Omental fat pad (tissue), 4 donors: Measurements from ENCODE around the gene CNOT4. TPM values are rescaled to one million over a fixed set of nuclear protein-coding genes. Genes with fewer than 3 reads are reported as not detected.

ENCODE experiments used
- ATAC-seq: fragments of 150-250 bp; one replicate; pipeline ENCODE4 v1.9.1; 2016; ENCODE audit warnings: mild to moderate bottlenecking, moderate library complexity; ENCODE audit not compliant: low FRiP score
- DNase-seq: peaks from one replicate; pipeline ENCODE4 v3.0.0-alpha.2; 2019; ENCODE audit warnings: low spot score
- total RNA-seq, 4 donors: library from RNA; depleted of rRNA; stranded (reverse); fragments of >200 nt; gene quantifications; one replicate each; pipeline ENCODE4 v1.1.0, GENCODE V29; 2016
- TF ChIP-seq, protein P1 (sequence below), 3 donors: fragments of 450-650 bp; IDR thresholded peaks; one replicate each; pipeline ENCODE4 v1.5.1; 2016 to 2017; ENCODE audit warnings: antibody characterized with exemption in 3 of 3, mild to moderate bottlenecking in 3 of 3, moderate library complexity in 2 of 3

The CNOT4 gene
- total RNA-seq, 4 donors from 2014 or later, result 19.8 to 21.8 (median 20.2) TPM

DNA sequence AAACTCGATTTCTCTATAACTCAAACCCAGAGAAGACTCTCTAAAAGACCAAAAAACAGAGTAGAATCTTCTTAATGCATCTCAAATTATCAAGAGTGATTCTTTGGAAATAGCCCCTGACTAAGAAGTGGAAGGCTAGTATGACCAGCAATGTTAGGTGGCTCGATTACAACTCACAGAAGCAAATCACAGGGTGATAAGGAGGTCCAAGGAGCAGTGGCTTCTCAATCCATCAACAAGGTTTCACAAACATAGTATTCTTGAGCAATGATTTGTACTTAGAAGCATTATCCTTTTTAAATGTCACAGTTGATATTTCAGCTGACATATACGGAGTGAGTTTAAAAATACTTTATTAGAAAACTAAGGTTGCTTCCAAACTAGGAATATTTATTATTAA lies 127.7 kb downstream of the CNOT4 start:
- no peak for DNase-seq
- ATAC-seq, result no peak
- TF ChIP-seq, protein P1, sequence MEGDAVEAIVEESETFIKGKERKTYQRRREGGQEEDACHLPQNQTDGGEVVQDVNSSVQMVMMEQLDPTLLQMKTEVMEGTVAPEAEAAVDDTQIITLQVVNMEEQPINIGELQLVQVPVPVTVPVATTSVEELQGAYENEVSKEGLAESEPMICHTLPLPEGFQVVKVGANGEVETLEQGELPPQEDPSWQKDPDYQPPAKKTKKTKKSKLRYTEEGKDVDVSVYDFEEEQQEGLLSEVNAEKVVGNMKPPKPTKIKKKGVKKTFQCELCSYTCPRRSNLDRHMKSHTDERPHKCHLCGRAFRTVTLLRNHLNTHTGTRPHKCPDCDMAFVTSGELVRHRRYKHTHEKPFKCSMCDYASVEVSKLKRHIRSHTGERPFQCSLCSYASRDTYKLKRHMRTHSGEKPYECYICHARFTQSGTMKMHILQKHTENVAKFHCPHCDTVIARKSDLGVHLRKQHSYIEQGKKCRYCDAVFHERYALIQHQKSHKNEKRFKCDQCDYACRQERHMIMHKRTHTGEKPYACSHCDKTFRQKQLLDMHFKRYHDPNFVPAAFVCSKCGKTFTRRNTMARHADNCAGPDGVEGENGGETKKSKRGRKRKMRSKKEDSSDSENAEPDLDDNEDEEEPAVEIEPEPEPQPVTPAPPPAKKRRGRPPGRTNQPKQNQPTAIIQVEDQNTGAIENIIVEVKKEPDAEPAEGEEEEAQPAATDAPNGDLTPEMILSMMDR (IDR thresholded peaks at IDR 0.05), result no peak

DNA sequence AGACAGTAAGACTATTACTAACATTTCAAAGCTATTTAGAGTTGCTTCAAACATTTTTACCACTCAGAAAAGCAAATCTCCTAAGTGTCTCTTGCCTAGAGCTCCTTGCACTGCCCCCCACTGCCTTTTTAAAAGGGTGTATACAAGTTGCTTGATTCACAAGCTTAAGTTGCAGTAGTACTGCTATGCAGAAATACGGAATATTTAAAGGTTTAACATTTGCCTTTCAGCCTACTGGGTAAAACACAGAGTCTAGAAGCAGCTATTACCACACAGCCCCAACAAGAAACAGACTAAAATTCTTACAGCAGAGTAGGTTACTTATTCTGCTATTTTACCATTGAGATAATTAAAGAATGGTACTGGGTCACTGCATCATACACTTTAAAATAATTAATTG lies 128.5 kb downstream of the CNOT4 start:
- ATAC-seq, result no peak
- DNase-seq, result no peak
- TF ChIP-seq, protein P1 (IDR thresholded peaks at IDR 0.05), result no peak

DNA sequence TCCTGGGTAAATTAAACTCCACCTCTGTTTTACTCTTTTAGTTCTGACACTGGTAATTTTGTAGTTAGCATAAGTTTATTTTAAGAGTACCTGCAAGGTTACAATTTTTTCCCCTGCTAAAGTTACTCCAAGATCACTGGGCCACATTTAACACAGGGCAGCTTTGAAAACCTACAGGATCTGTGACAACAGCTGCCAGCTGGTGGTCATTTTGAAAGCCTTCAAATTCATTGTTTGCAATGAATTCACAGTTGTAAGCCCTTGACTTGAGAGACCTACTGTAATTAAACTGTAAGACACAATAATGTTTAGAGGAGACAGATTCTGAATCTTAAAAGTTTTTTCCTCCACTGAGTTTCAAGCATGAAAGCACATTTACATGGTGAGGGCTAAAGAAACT lies 129.6 kb downstream of the CNOT4 start:
- ATAC-seq (no peak), DNase-seq (no peak)
- TF ChIP-seq, protein P1 (IDR thresholded peaks at IDR 0.05), result no peak

DNA sequence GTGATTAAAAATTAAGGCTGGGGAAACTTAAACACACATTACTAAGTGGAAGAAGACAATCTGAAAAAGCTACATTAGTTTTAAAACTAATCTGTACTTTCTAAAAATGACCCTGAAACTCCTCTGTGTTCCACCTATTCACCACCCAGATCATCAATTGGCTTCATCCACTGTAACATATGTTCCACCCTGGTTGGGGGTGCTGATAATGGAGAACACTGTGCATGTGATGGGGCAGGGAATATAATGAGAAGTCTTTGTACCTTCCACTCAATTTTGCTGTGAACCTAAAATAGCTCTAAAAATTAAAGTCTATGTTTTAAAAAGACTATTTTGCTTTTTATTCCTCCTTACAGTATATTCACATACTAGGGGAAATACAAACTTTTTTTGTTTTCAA lies 132.7 kb downstream of the CNOT4 start:
- ATAC-seq, result no peak
- TF ChIP-seq, protein P1 (IDR thresholded peaks at IDR 0.05), result no peak
- DNase-seq, result no peak

DNA sequence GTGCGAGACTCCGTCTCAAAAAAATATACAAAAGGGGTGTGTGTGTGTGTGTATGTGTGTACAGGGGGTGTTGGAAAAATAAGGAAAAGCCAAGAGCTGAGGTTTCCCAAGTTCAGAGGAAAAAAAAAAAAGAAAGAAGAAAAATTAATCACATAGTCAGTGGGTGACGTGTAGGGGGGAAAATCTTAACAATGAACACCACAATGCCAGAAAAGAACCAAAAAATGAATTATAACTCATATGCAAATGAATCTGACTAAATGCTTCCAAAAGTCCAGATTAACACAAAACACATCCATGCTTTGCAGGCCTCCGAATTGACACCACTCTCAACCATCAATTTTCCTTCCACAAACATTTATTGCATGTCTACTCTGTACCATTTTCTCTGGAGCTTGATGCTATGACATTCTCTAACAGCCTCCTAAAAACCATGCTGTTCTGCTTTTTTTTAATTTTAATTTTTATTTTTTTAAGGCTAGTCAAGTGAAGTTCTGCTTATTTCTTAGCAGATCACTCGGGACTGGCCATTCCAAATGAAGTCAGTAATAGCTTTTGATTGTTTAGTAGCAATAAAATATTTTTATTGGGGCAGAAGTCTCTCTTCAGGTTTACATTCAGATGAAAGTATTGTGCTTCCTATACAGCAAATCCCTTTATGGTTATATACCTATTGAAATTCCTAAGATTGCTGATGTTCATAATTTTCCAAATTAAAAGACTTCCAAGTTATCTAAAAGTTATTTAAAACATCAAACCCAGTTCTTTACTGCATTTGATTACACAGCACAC lies 133.8 kb downstream of the CNOT4 start:
- TF ChIP-seq, protein P1 (IDR thresholded peaks at IDR 0.05), result no peak
- DNase-seq (no peak), ATAC-seq (no peak)

DNA sequence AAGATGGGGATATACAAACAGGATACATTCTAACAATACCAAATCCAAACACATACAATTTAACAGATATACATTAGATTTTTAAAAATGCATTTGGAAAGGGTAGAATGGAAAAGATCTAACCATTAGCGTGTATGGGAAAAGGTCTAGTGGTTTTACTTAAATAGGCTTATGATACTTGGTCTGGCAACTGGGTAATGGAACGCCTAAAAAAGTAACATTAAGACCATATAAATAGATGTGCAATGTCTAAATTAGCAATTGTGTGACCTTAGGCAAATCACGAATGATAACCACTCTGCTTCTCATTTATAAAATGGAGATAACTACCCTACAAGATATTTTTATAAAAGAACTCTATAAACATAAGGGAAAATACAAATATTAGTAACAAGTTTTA lies 135.2 kb downstream of the CNOT4 start:
- no peak for DNase-seq
- TF ChIP-seq, protein P1 (IDR thresholded peaks at IDR 0.05), result no peak
- no peak for ATAC-seq

DNA sequence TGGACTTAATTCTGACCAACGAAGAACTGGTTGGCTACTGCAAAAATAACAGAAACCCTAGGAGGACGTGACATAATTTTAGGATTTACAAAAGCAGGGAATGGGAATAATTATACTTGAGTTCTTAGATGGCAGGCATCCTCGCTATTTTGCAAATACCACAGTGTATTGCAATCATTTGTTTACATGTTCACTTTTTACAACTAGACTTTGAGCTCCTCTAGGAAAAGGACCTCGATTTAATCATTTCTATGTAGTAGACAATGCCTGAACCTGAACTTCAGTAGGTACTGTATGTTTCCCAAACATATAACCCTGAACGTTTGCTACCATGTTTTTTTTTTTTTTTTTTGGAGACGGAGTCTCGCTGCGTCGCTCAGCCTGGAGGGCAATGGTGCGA lies 137.7 kb downstream of the CNOT4 start:
- TF ChIP-seq, protein P1 (IDR thresholded peaks at IDR 0.05), result no peak
- DNase-seq (no peak), ATAC-seq (no peak)
